ENCODE measurements around the gene DNM3. TPM values are rescaled to one million over a fixed set of nuclear protein-coding genes. Genes with fewer than 3 reads are reported as not detected.

DNM3 gene
- total RNA-seq, 1 experiment from 2014 or later: 2.7 TPM

GRCh38 chr1:172142324-172142723 is 301.0 kb downstream of the DNM3 start:
- H2BK120ac ChIP-seq (ENCODE audit: low read depth, low read length, poor library complexity, severe bottlenecking): no peak overlapping the region
- Mint-ChIP-seq H3K27ac (no peak overlapping the region), H3K27me3 (ENCODE audit: low read depth) (no peaks in the 10 kb centered on the region), H3K9me3 (no peaks in the 10 kb centered on the region), H3K4me1 (peaks cover 21 to 31% of the 10 kb centered on the region in 2 experiments), H3K36me3 (ENCODE audit: insufficient read depth in 1 of 3, low read depth in 3 of 3) (no peaks in the 10 kb centered on the region), H3K4me3 (no peak overlapping the region)
- no peaks in the 10 kb centered on the region for H4K20me1 ChIP-seq (ENCODE audit: control insufficient read depth, insufficient read depth, insufficient read length)
- H4K91ac ChIP-seq (ENCODE audit: insufficient read length, low read depth, low read length): no peak overlapping the region
- H2BK5ac ChIP-seq (ENCODE audit: insufficient read length, low read length): no peak overlapping the region
- H3K79me1 ChIP-seq (ENCODE audit: insufficient read depth, low read depth, low read length, poor library complexity, severe bottlenecking): no peaks in the 10 kb centered on the region
- H3K23ac ChIP-seq (ENCODE audit: insufficient read length, low read depth, low read length): no peak overlapping the region
- H2BK15ac ChIP-seq (ENCODE audit: low read depth, low read length): no peak overlapping the region
- H3K14ac ChIP-seq (ENCODE audit: insufficient read depth, low read length): no peak overlapping the region
- no peak overlapping the region for H3K9ac ChIP-seq (ENCODE audit: extremely low read depth, insufficient read length, low read length)
- no peaks in the 10 kb centered on the region for H3K79me2 ChIP-seq (ENCODE audit: insufficient read depth, low read length)
- no peaks in the 10 kb centered on the region for H3K27me3 ChIP-seq (ENCODE audit: insufficient read depth, low read length)
- H2AK5ac ChIP-seq (ENCODE audit: insufficient read length, low read length): no peak overlapping the region
- no peaks in the 10 kb centered on the region for H3K9me3 ChIP-seq (ENCODE audit: control insufficient read depth, low read depth, low read length)
- no peak overlapping the region for H2AFZ ChIP-seq (ENCODE audit: low read length)
- H2BK12ac ChIP-seq (ENCODE audit: insufficient read length, low read depth, low read length): no peak overlapping the region
- no CpG with 5 or more reads among the region's 5 CpGs for WGBS (ENCODE audit: extremely low coverage, insufficient read length, low lambda C conversion rate)
- no peak overlapping the region for H3K4ac ChIP-seq (ENCODE audit: low read depth, low read length)
- no peaks in the 10 kb centered on the region for H3K4me1 ChIP-seq (ENCODE audit: insufficient read depth, low read length)
- DNase-seq: no peak
- H3K4me2 ChIP-seq (ENCODE audit: insufficient read depth, insufficient read length, low read length): no peak overlapping the region
- H3K27ac ChIP-seq (ENCODE audit: insufficient read length, low read depth, low read length): no peak overlapping the region
- TF ChIP-seq, protein P1, sequence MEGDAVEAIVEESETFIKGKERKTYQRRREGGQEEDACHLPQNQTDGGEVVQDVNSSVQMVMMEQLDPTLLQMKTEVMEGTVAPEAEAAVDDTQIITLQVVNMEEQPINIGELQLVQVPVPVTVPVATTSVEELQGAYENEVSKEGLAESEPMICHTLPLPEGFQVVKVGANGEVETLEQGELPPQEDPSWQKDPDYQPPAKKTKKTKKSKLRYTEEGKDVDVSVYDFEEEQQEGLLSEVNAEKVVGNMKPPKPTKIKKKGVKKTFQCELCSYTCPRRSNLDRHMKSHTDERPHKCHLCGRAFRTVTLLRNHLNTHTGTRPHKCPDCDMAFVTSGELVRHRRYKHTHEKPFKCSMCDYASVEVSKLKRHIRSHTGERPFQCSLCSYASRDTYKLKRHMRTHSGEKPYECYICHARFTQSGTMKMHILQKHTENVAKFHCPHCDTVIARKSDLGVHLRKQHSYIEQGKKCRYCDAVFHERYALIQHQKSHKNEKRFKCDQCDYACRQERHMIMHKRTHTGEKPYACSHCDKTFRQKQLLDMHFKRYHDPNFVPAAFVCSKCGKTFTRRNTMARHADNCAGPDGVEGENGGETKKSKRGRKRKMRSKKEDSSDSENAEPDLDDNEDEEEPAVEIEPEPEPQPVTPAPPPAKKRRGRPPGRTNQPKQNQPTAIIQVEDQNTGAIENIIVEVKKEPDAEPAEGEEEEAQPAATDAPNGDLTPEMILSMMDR (conservative IDR thresholded peaks at IDR 0.05): no peak
- no peak overlapping the region for H3K56ac ChIP-seq (ENCODE audit: insufficient read length, low read depth, low read length)
- H3T11ph ChIP-seq (ENCODE audit: low read length): no peak overlapping the region
- no peak overlapping the region for H3K18ac ChIP-seq (ENCODE audit: insufficient read length, low read depth, low read length)
- H2BK20ac ChIP-seq (ENCODE audit: low read depth, low read length, poor library complexity, severe bottlenecking): no peak overlapping the region
- H4K5ac ChIP-seq (ENCODE audit: insufficient read length, low read depth, low read length): no peak overlapping the region
- no peak overlapping the region for H4K8ac ChIP-seq (replicated peaks; ENCODE audit: insufficient read length, low read depth, low read length)
- no peaks in the 10 kb centered on the region for H3K23me2 ChIP-seq (ENCODE audit: insufficient read length, low read depth, low read length, poor library complexity, severe bottlenecking)
